Natural killer cell (primary cell): Measurements from ENCODE around the gene PTPN11. TPM values are rescaled to one million over a fixed set of nuclear protein-coding genes. Genes with fewer than 3 reads are reported as not detected.
"Not testable (repeated sequence)": the region's sequence is repeated elsewhere in the genome, so short reads cannot be mapped to it uniquely, and the experiment has no call there.

ENCODE experiments used
- ATAC-seq, 3 donors: fragments of 150-1000 bp in 2 of 3; fragments of 200-7000 bp in 1 of 3; cut with Tn5 transposase; 1 replicate in 1 of 3; 2 replicates in 2 of 3; pipeline ENCODE4 v1.10.0; 2021; ENCODE audit warnings: mild to moderate bottlenecking in 2 of 3, moderate library complexity in 2 of 3
- DNase-seq, 2 donors: peaks; one replicate each; pipeline versions ENCODE4 v3.0.0 to v3.0.0-alpha.2; 2013 to 2021; ENCODE audit warnings: mixed read lengths in 1 of 2
- H3K27ac ChIP-seq: one replicate; pipeline ENCODE4 v1.5.1; 2013; ENCODE audit warnings: mild to moderate bottlenecking, low read length
- H3K27me3 ChIP-seq: one replicate; pipeline ENCODE4 v1.6.1; 2013; ENCODE audit warnings: low read length; ENCODE audit not compliant: control insufficient read depth, insufficient read depth
- H3K36me3 ChIP-seq: one replicate; pipeline ENCODE4 v1.6.1; 2013; ENCODE audit warnings: low read length; ENCODE audit not compliant: control insufficient read depth, insufficient read depth
- H3K4me1 ChIP-seq: one replicate; pipeline ENCODE4 v1.6.1; 2013; ENCODE audit warnings: low read length; ENCODE audit not compliant: control insufficient read depth, insufficient read depth
- H3K4me3 ChIP-seq: one replicate; pipeline ENCODE4 v1.5.1; 2013; ENCODE audit warnings: low read length
- H3K9me3 ChIP-seq: one replicate; pipeline ENCODE4 v1.6.1; 2013; ENCODE audit warnings: low read length; ENCODE audit not compliant: control insufficient read depth, insufficient read depth
- H3K27ac Mint-ChIP-seq, 2 donors: one replicate each; pipeline ENCODE4 v1.8.0; 2022; ENCODE audit warnings: mild to moderate bottlenecking in 2 of 2, mixed read lengths in 2 of 2, moderate library complexity in 1 of 2
- H3K27me3 Mint-ChIP-seq, 2 donors: one replicate each; pipeline ENCODE4 v1.8.0; 2022; ENCODE audit warnings: low read depth in 2 of 2, mixed read lengths in 2 of 2
- H3K36me3 Mint-ChIP-seq: one replicate; pipeline ENCODE4 v1.8.0; 2022; ENCODE audit warnings: mixed read lengths
- H3K4me1 Mint-ChIP-seq, 2 donors: one replicate each; pipeline ENCODE4 v1.8.0; 2022; ENCODE audit warnings: mixed read lengths in 2 of 2
- H3K4me3 Mint-ChIP-seq: one replicate; pipeline ENCODE4 v1.8.0; 2022; ENCODE audit warnings: mild to moderate bottlenecking, moderate library complexity, mixed read lengths
- H3K9me3 Mint-ChIP-seq, 2 donors: one replicate each; pipeline ENCODE4 v1.8.0; 2022; ENCODE audit warnings: mixed read lengths in 2 of 2
- WGBS: methylation state at CpG from one replicate; pipeline ENCODE4 v1.1.7; 2013; ENCODE audit warnings: missing lambda C conversion rate; ENCODE audit not compliant: insufficient coverage; 5-methylcytosine and 5-hydroxymethylcytosine counted together
- intact Hi-C: fragments of 100-400 bp; cut with micrococcal nuclease; formaldehyde crosslinking; loops from one replicate; pipeline ENCODE4 v1.14.2; 2022
- total RNA-seq, 4 donors: library from RNA; stranded (reverse); fragments of 120-200 nt in 1 of 4; gene quantifications; one replicate each; pipeline versions ENCODE4 v1.2.3 to v1.2.4, GENCODE V29; 2013 to 2022
- TF ChIP-seq, protein P1 (sequence below): fragments of 200-600 bp; IDR thresholded peaks from one replicate; pipeline ENCODE4 v1.8.0; 2022; ENCODE audit warnings: antibody characterized with exemption

Gene PTPN11
- total RNA-seq, 3 donors from 2014 or later (not counting 1 experiment from before 2014, with no cell fraction given): 57.3 to 72.1 (median 63.8) TPM

DNA sequence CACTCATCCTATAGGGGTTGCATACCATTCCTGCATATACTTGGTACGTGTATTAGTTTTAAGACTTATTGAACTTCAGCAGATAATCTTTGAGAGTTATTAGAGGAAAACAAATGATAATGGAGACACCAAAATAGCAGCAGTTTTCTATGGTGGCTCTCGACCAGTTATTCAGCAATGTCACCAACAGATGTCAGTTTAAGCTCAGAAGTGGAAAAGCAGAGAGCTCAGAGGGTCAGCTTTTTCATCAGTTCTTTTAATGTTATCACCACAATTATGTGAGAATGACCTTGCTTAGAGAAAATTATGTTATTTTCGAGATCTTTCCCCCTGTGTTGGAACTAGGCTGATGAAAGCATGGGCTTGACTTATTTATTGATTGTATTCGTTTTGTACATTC is 32.0 kb downstream of the PTPN11 start:
- Mint-ChIP-seq H3K27ac (no peak overlapping the region), H3K4me3 (no peak overlapping the region), H3K36me3 (peaks cover 23% of the 10 kb centered on the region), H3K4me1 (peaks cover 6 to 7% of the 10 kb centered on the region in 2 donors), H3K27me3 (no peaks in the 10 kb centered on the region), H3K9me3 (no peaks in the 10 kb centered on the region)
- no peaks in the 10 kb centered on the region for H3K27me3 ChIP-seq
- no peaks in the 10 kb centered on the region for H3K9me3 ChIP-seq
- DNase-seq (no peak), ATAC-seq (no peak)
- intact Hi-C loops: no loop called here
- H3K4me1 ChIP-seq: peaks cover 6% of the 10 kb centered on the region
- H3K27ac ChIP-seq: no peak overlapping the region
- TF ChIP-seq, protein P1, sequence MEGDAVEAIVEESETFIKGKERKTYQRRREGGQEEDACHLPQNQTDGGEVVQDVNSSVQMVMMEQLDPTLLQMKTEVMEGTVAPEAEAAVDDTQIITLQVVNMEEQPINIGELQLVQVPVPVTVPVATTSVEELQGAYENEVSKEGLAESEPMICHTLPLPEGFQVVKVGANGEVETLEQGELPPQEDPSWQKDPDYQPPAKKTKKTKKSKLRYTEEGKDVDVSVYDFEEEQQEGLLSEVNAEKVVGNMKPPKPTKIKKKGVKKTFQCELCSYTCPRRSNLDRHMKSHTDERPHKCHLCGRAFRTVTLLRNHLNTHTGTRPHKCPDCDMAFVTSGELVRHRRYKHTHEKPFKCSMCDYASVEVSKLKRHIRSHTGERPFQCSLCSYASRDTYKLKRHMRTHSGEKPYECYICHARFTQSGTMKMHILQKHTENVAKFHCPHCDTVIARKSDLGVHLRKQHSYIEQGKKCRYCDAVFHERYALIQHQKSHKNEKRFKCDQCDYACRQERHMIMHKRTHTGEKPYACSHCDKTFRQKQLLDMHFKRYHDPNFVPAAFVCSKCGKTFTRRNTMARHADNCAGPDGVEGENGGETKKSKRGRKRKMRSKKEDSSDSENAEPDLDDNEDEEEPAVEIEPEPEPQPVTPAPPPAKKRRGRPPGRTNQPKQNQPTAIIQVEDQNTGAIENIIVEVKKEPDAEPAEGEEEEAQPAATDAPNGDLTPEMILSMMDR: no peak
- peaks cover 39% of the 10 kb centered on the region for H3K36me3 ChIP-seq
- H3K4me3 ChIP-seq: no peak overlapping the region
- 89% methylated on average over 4 of the region's 4 CpGs for WGBS

DNA sequence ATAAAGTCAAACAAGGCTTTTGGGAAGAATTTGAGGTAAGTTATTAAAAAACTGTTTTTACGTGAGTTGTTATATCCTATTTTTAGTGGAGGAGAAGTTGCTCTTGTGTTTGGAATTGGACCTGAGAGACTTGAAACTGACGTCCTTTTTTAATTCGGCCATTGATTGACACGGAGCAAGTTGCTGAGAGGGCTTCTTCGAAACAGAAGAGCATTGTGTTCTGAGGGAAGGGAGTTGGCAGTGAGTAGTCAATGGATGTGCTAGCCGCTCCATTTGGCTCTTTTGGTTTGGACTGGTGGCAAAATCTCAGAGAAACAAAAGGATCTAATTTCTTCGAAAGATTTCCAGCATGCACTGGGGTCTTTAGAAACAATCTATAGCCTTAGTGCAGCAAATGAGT is 37.3 kb downstream of the PTPN11 start:
- no peak for ATAC-seq
- Mint-ChIP-seq H3K4me3 (no peak overlapping the region), H3K9me3 (no peaks in the 10 kb centered on the region), H3K27me3 (no peaks in the 10 kb centered on the region), H3K36me3 (peaks cover 27% of the 10 kb centered on the region), H3K27ac (peak overlapping the region in 1 of 2 donors; percentile 30), H3K4me1 (no peaks in the 10 kb centered on the region)
- DNase-seq: no peak
- no peaks in the 10 kb centered on the region for H3K4me1 ChIP-seq
- WGBS: 98% methylated on average over 7 of the region's 7 CpGs
- no peak overlapping the region for H3K27ac ChIP-seq
- TF ChIP-seq, protein P1: no peak
- H3K9me3 ChIP-seq: no peaks in the 10 kb centered on the region
- intact Hi-C loops: no loop called here
- peaks cover 54% of the 10 kb centered on the region for H3K36me3 ChIP-seq
- no peaks in the 10 kb centered on the region for H3K27me3 ChIP-seq
- no peak overlapping the region for H3K4me3 ChIP-seq

DNA sequence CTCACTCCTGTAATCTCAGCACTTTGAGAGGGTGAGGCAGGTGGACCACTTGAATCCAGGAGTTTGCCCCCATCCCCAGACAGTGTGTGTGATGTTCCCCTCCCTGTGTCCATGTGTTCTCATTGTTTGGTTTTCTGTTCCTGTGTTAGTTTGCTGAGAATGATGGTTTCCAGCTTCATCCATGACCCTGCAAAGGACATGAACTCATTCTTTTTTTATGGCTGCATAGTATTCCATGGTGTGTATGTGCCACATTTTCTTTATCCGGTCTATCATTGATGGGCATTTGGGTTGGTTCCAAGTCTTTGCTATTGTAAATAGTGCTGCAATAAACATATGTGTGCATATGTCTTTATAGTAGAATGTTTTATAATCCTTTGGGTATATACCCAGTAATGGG is 38.4 kb downstream of the PTPN11 start:
- ATAC-seq, H3K27me3 ChIP-seq, H3K4me1 Mint-ChIP-seq, H3K27ac ChIP-seq, intact Hi-C loops, H3K27me3 Mint-ChIP-seq, DNase-seq, H3K4me1 ChIP-seq, H3K9me3 Mint-ChIP-seq, H3K4me3 Mint-ChIP-seq, H3K4me3 ChIP-seq, H3K9me3 ChIP-seq, H3K27ac Mint-ChIP-seq: not testable (repeated sequence)
- 90% methylated on average over 1 of the region's 1 CpG for WGBS
- peaks cover 51% of the 10 kb centered on the region for H3K36me3 ChIP-seq
- H3K36me3 Mint-ChIP-seq: peaks cover 27% of the 10 kb centered on the region

DNA sequence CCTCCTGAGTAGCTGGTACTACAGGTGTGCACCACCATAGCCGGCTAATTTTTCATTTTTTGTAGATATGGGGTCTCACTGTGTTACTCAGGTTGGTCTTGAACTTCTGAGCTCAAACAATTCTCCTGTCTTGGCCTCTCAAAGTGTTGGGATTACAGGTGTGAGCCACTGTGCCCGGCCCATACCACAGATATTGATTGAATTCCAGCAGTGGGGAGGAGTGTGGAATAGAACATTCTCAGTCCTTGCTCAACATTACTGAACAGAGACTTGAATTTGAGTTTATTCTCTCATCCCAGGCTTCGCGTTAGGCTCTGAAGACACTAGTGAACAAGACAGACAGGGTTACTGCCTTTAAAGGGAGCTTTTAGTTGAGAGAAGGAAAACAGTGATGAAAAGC is 39.6 kb downstream of the PTPN11 start:
- TF ChIP-seq, protein P1: no peak
- Histone ChIP-seq H3K27ac (no peak overlapping the region), H3K27me3 (no peaks in the 10 kb centered on the region), H3K9me3 (no peaks in the 10 kb centered on the region), H3K4me3 (no peak overlapping the region), H3K36me3 (peaks cover 46% of the 10 kb centered on the region), H3K4me1 (no peaks in the 10 kb centered on the region)
- DNase-seq (no peak), ATAC-seq (no peak)
- no peak overlapping the region for H3K27ac Mint-ChIP-seq
- 98% methylated on average over 4 of the region's 4 CpGs for WGBS
- H3K4me1 Mint-ChIP-seq: peaks cover 2% of the 10 kb centered on the region in 2 donors
- H3K27me3 Mint-ChIP-seq: no peaks in the 10 kb centered on the region
- no peaks in the 10 kb centered on the region for H3K9me3 Mint-ChIP-seq
- H3K36me3 Mint-ChIP-seq: peaks cover 27% of the 10 kb centered on the region
- intact Hi-C loops: no loop called here
- no peak overlapping the region for H3K4me3 Mint-ChIP-seq
